HCT116 (cell line): Measurements from ENCODE around the gene IGFBP2. TPM values are rescaled to one million over a fixed set of nuclear protein-coding genes. Genes with fewer than 3 reads are reported as not detected.

Experiments
- ATAC-seq: fragments of 200-7000 bp; cut with Tn5 transposase; 2 replicates; pipeline ENCODE4 v1.9.1; 2020; ENCODE audit warnings: mild to moderate bottlenecking, moderate library complexity
- BruUV-seq: library from RNA; stranded (reverse); fragments of 400-500 nt; replicated peaks from 2 replicates; lab custom pipeline; 2021; lab: Mats Ljungman, UMichigan
- CTCF ChIA-PET: fragments of 300-600 bp; sonication (Branson Sonifier 250); formaldehyde crosslinking; loops from one replicate; lab custom pipeline; 2021; ENCODE audit warnings: antibody characterized with exemption; lab: Charles Lee
- POLR2A ChIA-PET: fragments of 300-600, 350-600 bp; sonication (Branson Sonifier 250); formaldehyde crosslinking; loops from one replicate; lab custom pipeline; 2021; ENCODE audit warnings: antibody characterized with exemption; lab: Charles Lee
- RAD21 ChIA-PET, 2 experiments: fragments of 300-600 bp; sonication (Branson Sonifier 250); formaldehyde crosslinking; loops; one replicate each; lab custom pipeline; 2023; ENCODE audit warnings: low total read pairs in 2 of 2; ENCODE audit not compliant: uncharacterized antibody in 2 of 2, unreplicated experiment in 2 of 2, low non-redundant PET in 1 of 2; lab: Charles Lee
- DNase-seq: peaks from one replicate; pipeline ENCODE4 v3.0.0-alpha.2; 2010; ENCODE audit warnings: low read depth, low spot score
- H2AFZ ChIP-seq: fragments of 200-600 bp; shearing (Covaris generic), sonication (generic); 2 replicates; pipeline ENCODE4 v1.6.1; 2017; ENCODE audit warnings: low read depth, mixed run types, mixed read lengths, antibody characterized with exemption, low read length; ENCODE audit not compliant: poor library complexity, severe bottlenecking
- H3K27ac ChIP-seq: 2 replicates; pipeline ENCODE4 v1.5.1; 2012; ENCODE audit warnings: low read depth, low read length
- H3K27me3 ChIP-seq: fragments of 200-600 bp; sonication (generic); 2 replicates; pipeline ENCODE4 v1.6.1; 2016; ENCODE audit warnings: mixed run types, low read length, mixed read lengths; ENCODE audit not compliant: insufficient read depth
- H3K36me3 ChIP-seq, 2 experiments: fragments of 200-500 bp in 1 of 2; fragments of 200-600 bp in 1 of 2; sonication (Bioruptor generic) in 1 of 2; sonication (generic) in 1 of 2; 2 replicates each; pipeline versions ENCODE4 v1.5.1 to v1.6.1; 2014 to 2016; ENCODE audit warnings: low read length in 2 of 2, inconsistent platforms in 1 of 2, mixed read lengths in 1 of 2, mixed run types in 1 of 2; ENCODE audit not compliant: insufficient read depth in 2 of 2, control insufficient read depth in 1 of 2
- H3K4me1 ChIP-seq, 2 experiments: fragments of 200-600 bp in 1 of 2; sonication (generic) in 1 of 2; 2 replicates each; pipeline versions ENCODE4 v1.5.1 to v1.6.1; 2012 to 2017; ENCODE audit warnings: low read length in 2 of 2, inconsistent platforms in 1 of 2, mild to moderate bottlenecking in 1 of 2, mixed read lengths in 1 of 2, mixed run types in 1 of 2, moderate library complexity in 1 of 2; ENCODE audit not compliant: insufficient read depth in 2 of 2, control insufficient read depth in 1 of 2
- H3K4me2 ChIP-seq: fragments of 200-600 bp; sonication (generic); 2 replicates; pipeline ENCODE4 v1.6.1; 2017; ENCODE audit warnings: mixed run types, low read length, mixed read lengths
- H3K4me3 ChIP-seq, 2 experiments: fragments of 200-600 bp in 1 of 2; sonication (generic) in 1 of 2; replicated peaks in 1 of 2; 2 replicates each; pipeline ENCODE4 v1.5.1; 2011 to 2016; ENCODE audit warnings: low read length in 2 of 2, control low read depth in 1 of 2, low read depth in 1 of 2, mild to moderate bottlenecking in 1 of 2, mixed read lengths in 1 of 2, mixed run types in 1 of 2
- H3K79me2 ChIP-seq: fragments of 200-600 bp; sonication (generic); 2 replicates; pipeline ENCODE4 v1.6.1; 2017; ENCODE audit warnings: mild to moderate bottlenecking, mixed run types, low read length, moderate library complexity, mixed read lengths; ENCODE audit not compliant: insufficient read depth
- H3K9ac ChIP-seq: fragments of 200-600 bp; sonication (generic); 2 replicates; pipeline ENCODE4 v1.6.1; 2016; ENCODE audit warnings: low read length, mixed read lengths
- H3K9me2 ChIP-seq: fragments of 200-600 bp; sonication (generic), shearing (Covaris generic); 2 replicates; pipeline ENCODE4 v1.6.1; 2017; ENCODE audit warnings: mixed run types, mild to moderate bottlenecking, moderate library complexity; ENCODE audit not compliant: insufficient read depth
- H3K9me3 ChIP-seq, 2 experiments: fragments of 200-500 bp in 1 of 2; fragments of 200-600 bp in 1 of 2; sonication (Bioruptor generic) in 1 of 2; sonication (generic) in 1 of 2; 2 replicates each; pipeline ENCODE4 v1.6.1; 2014 to 2017; ENCODE audit warnings: low read length in 2 of 2, mixed read lengths in 2 of 2, inconsistent platforms in 1 of 2, low read depth in 1 of 2, mild to moderate bottlenecking in 1 of 2, mixed run types in 1 of 2, moderate library complexity in 1 of 2; ENCODE audit not compliant: control insufficient read depth in 1 of 2, insufficient read depth in 1 of 2
- H4K20me1 ChIP-seq: fragments of 200-600 bp; sonication (generic), shearing (Covaris generic); 2 replicates; pipeline ENCODE4 v1.6.1; 2017; ENCODE audit warnings: mixed run types, mild to moderate bottlenecking, moderate library complexity; ENCODE audit not compliant: insufficient read depth
- CEBPB ChIP-seq: IDR thresholded peaks from 2 replicates; pipeline ENCODE4 v1.6.1; 2012; ENCODE audit warnings: low read depth
- EGR1 ChIP-seq: IDR thresholded peaks from 2 replicates; pipeline ENCODE4 v1.6.1; 2012; ENCODE audit warnings: low read depth
- ELF1 ChIP-seq: IDR thresholded peaks from 2 replicates; pipeline ENCODE4 v1.6.1; 2012; ENCODE audit warnings: low read depth, borderline replicate concordance
- EZH2 ChIP-seq: fragments of 200-600 bp; sonication (generic); IDR thresholded peaks from 2 replicates; pipeline ENCODE4 v1.6.1; 2017; ENCODE audit warnings: antibody characterized with exemption, mixed run types
- EZH2phosphoT487 ChIP-seq: fragments of 200-600 bp; IDR thresholded peaks from 2 replicates; pipeline ENCODE4 v1.6.1; 2018; ENCODE audit warnings: antibody characterized with exemption, borderline replicate concordance
- FOSL1 ChIP-seq: IDR thresholded peaks from 2 replicates; pipeline ENCODE4 v1.6.1; 2012; ENCODE audit warnings: low read depth
- JUND ChIP-seq: IDR thresholded peaks from 2 replicates; pipeline ENCODE4 v1.6.1; 2012
- POLR2A ChIP-seq: IDR thresholded peaks from 2 replicates; pipeline ENCODE4 v1.7.0; 2011; ENCODE audit warnings: borderline replicate concordance; ENCODE audit not compliant: insufficient read depth, insufficient read length; ENCODE audit errors: extremely low read depth
- POLR2AphosphoS5 ChIP-seq: IDR thresholded peaks from 2 replicates; pipeline ENCODE4 v1.6.1; 2011; ENCODE audit warnings: mild to moderate bottlenecking, low read depth, low read length, moderate library complexity
- RAD21 ChIP-seq: IDR thresholded peaks from 2 replicates; pipeline ENCODE4 v1.6.1; 2012; ENCODE audit warnings: low read depth, mild to moderate bottlenecking
- SIN3A ChIP-seq: IDR thresholded peaks from 2 replicates; pipeline ENCODE4 v1.6.1; 2012; ENCODE audit warnings: low read depth
- SP1 ChIP-seq: IDR thresholded peaks from 2 replicates; pipeline ENCODE4 v1.6.1; 2012; ENCODE audit warnings: low read depth
- SRF ChIP-seq: IDR thresholded peaks from 2 replicates; pipeline ENCODE4 v1.6.1; 2012; ENCODE audit warnings: low read depth
- ZFX ChIP-seq: fragments of 450-650 bp; IDR thresholded peaks from 2 replicates; pipeline ENCODE4 v1.6.1; 2017
- ZNF274 ChIP-seq: fragments of 200-500 bp; sonication (Bioruptor generic); IDR thresholded peaks from 2 replicates; pipeline ENCODE4 v1.6.1; 2014; ENCODE audit warnings: mild to moderate bottlenecking, low read depth, low read length, inconsistent platforms
- intact Hi-C: fragments of 100-400 bp; cut with micrococcal nuclease; formaldehyde crosslinking; loops from 2 replicates; pipeline ENCODE4 v1.10.0; 2022
- total RNA-seq: library from RNA; stranded (reverse); gene quantifications from one replicate; pipeline ENCODE4 v1.2.1, GENCODE V29; 2021; ENCODE audit not compliant: unreplicated experiment
- TF ChIP-seq, protein P1 (sequence below), 3 experiments: fragments of 200-600 bp in 1 of 3; sonication (generic) in 1 of 3; IDR thresholded peaks in 2 of 3; conservative IDR thresholded peaks in 1 of 3; 2 replicates each; pipeline ENCODE4 v1.5.1; 2012 to 2017; ENCODE audit warnings: low read depth in 2 of 3, low read length in 2 of 3, antibody characterized with exemption in 1 of 3, borderline replicate concordance in 1 of 3, control low read depth in 1 of 3, mild to moderate bottlenecking in 1 of 3, mixed read lengths in 1 of 3, mixed run types in 1 of 3, moderate library complexity in 1 of 3; ENCODE audit not compliant: insufficient read depth in 1 of 3
- TF ChIP-seq, protein P2 (sequence below): IDR thresholded peaks from 2 replicates; pipeline ENCODE4 v1.6.1; 2012
- TF ChIP-seq, protein P3 (sequence below): IDR thresholded peaks from 2 replicates; pipeline ENCODE4 v1.6.1; 2011; ENCODE audit warnings: mild to moderate bottlenecking, low read length, moderate library complexity; ENCODE audit not compliant: insufficient replicate concordance; ENCODE audit errors: extremely low read depth

IGFBP2 gene
- total RNA-seq, 1 experiment from 2014 or later, result 143 TPM

DNA sequence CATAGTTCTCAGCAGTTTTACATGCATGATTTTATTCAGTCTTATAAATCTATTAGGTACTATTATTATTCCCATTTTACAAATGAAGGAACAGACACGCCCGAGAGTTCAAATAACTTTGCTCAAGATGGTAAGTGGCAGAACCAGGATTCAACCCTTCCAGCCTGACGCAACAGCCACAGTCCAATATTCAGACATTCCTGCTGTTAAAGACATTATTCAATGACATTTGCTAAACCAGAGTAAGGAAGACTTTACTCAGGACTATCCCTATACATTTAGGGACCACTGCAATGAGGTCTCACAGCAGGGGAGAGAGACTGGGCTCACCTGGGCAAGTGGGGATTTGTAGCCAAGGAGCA is 29.4 kb upstream of the IGFBP2 start:
- BruUV-seq, result no TSS peak
- POLR2A ChIA-PET, result no interaction called here
- intact Hi-C loops, result no loop called here

More for the DNA sequence above, 29.4 kb upstream of the IGFBP2 start:
- no peak overlapping the region for H3K9ac ChIP-seq
- no peaks in the 10 kb centered on the region for H3K9me2 ChIP-seq
- no peaks in the 10 kb centered on the region for H3K4me1 ChIP-seq
- H3K27me3 ChIP-seq, result peaks cover 5% of the 10 kb centered on the region; the same call in 1 of the 2 replicates
- no peak overlapping the region for H2AFZ ChIP-seq
- CTCF ChIA-PET, result no interaction called here
- H3K27ac ChIP-seq, result no peak overlapping the region
- RAD21 ChIA-PET, result no interaction called here
- ATAC-seq (no peak), DNase-seq (no peak)
- H3K79me2 ChIP-seq, result no peaks in the 10 kb centered on the region
- H3K36me3 ChIP-seq, result no peaks in the 10 kb centered on the region
- no peak overlapping the region for H3K4me2 ChIP-seq
- H3K9me3 ChIP-seq, result no peaks in the 10 kb centered on the region
- no peak overlapping the region for H3K4me3 ChIP-seq
- no peaks in the 10 kb centered on the region for H4K20me1 ChIP-seq
- TF ChIP-seq JUND, result no peak
- TF ChIP-seq ZNF274, result no peak
- TF ChIP-seq, protein P1, sequence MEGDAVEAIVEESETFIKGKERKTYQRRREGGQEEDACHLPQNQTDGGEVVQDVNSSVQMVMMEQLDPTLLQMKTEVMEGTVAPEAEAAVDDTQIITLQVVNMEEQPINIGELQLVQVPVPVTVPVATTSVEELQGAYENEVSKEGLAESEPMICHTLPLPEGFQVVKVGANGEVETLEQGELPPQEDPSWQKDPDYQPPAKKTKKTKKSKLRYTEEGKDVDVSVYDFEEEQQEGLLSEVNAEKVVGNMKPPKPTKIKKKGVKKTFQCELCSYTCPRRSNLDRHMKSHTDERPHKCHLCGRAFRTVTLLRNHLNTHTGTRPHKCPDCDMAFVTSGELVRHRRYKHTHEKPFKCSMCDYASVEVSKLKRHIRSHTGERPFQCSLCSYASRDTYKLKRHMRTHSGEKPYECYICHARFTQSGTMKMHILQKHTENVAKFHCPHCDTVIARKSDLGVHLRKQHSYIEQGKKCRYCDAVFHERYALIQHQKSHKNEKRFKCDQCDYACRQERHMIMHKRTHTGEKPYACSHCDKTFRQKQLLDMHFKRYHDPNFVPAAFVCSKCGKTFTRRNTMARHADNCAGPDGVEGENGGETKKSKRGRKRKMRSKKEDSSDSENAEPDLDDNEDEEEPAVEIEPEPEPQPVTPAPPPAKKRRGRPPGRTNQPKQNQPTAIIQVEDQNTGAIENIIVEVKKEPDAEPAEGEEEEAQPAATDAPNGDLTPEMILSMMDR (IDR thresholded peaks at IDR 0.05 in 2 of 3, conservative IDR thresholded peaks at IDR 0.05 in 1 of 3; ENCODE audit: borderline replicate concordance in 1 of 3, insufficient read depth in 1 of 3, low read depth in 2 of 3, low read length in 2 of 3), result no peak
- TF ChIP-seq, protein P2, sequence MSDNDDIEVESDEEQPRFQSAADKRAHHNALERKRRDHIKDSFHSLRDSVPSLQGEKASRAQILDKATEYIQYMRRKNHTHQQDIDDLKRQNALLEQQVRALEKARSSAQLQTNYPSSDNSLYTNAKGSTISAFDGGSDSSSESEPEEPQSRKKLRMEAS, result no peak
- TF ChIP-seq SP1, result no peak
- no peak for TF ChIP-seq CEBPB
- TF ChIP-seq EZH2, result no peak
- TF ChIP-seq ZFX, result no peak
- no peak for TF ChIP-seq FOSL1
- no peak for TF ChIP-seq POLR2A
- TF ChIP-seq RAD21, result no peak
- no peak for TF ChIP-seq ELF1
- TF ChIP-seq EZH2phosphoT487, result no peak
- TF ChIP-seq, protein P3, sequence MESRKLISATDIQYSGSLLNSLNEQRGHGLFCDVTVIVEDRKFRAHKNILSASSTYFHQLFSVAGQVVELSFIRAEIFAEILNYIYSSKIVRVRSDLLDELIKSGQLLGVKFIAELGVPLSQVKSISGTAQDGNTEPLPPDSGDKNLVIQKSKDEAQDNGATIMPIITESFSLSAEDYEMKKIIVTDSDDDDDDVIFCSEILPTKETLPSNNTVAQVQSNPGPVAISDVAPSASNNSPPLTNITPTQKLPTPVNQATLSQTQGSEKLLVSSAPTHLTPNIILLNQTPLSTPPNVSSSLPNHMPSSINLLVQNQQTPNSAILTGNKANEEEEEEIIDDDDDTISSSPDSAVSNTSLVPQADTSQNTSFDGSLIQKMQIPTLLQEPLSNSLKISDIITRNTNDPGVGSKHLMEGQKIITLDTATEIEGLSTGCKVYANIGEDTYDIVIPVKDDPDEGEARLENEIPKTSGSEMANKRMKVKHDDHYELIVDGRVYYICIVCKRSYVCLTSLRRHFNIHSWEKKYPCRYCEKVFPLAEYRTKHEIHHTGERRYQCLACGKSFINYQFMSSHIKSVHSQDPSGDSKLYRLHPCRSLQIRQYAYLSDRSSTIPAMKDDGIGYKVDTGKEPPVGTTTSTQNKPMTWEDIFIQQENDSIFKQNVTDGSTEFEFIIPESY, result no peak
- no peak for TF ChIP-seq POLR2AphosphoS5
- TF ChIP-seq SRF, result no peak
- no peak for TF ChIP-seq SIN3A
- no peak for TF ChIP-seq EGR1
